HG03108 (cell line): ENCODE data around the gene PIGA.
A peak's percentile ranks its signal among the peaks of the same experiment; 100 is the strongest.

Experiments used
- ATAC-seq: cut with Tn5 transposase; IDR thresholded peaks from one replicate; pipeline ENCODE4 v1.9.1; 2021; ENCODE audit warnings: moderate library complexity; ENCODE audit not compliant: unreplicated experiment

The PIGA gene, protein sequence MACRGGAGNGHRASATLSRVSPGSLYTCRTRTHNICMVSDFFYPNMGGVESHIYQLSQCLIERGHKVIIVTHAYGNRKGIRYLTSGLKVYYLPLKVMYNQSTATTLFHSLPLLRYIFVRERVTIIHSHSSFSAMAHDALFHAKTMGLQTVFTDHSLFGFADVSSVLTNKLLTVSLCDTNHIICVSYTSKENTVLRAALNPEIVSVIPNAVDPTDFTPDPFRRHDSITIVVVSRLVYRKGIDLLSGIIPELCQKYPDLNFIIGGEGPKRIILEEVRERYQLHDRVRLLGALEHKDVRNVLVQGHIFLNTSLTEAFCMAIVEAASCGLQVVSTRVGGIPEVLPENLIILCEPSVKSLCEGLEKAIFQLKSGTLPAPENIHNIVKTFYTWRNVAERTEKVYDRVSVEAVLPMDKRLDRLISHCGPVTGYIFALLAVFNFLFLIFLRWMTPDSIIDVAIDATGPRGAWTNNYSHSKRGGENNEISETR

DNA sequence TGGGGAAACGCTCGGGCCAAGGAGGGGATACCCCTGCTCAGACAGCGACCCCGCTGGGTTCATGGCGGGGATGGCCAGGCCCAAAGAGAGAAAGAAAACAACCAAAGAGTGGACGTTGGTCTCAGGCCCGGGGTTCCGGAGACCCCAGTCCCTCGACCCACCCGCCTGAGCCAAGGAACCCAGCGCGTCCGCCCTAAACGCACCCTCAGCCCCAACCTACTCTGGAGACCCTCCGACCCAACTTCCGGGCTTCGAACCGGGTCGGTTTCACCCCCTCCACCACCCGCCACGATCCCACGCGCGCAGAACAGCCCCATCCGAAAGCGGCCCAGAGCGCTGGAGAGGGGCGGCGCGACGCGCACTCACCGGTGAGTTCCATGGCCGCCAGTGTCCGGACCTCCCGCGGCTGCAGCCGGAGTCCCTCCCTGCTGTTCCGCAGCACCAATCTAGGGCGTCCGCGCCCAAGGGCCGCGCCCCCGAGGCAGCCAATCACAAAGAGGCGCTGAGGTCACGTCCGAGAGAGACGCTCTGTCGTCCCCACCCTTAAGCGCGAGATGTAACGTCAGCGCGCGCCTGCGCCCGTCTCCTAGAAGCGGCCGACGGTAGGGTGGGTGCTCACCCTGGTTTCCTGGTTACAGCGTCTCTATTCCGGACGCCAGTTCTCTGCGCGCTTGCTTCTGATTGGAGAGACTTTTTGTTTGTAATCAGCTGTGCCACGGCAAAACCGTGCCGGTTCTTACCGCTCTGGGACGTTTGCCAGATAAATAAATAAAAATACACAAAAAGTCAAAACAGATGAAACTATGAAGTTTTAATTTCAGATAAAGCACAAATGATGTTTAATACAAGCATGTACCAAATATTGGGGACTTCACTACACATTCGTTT, at the start of gene PIGA:
Gene PIGA, minus strand, starts transcription at position 389 of the 888 bp plus-strand sequence. CDS start 3,593 bp downstream, outside the sequence.
- peak; percentile 99 for ATAC-seq

- ATAC-seq, result no peak
Observed at GRCh38 chrX:15384304-15384703, 49.0 kb upstream of the PIGA start, which contains the start of gene VEGFD. VEGFD (minus strand) TSS chrX:15384413; CDS start chrX:15383946, 467 bp downstream.

DNA sequence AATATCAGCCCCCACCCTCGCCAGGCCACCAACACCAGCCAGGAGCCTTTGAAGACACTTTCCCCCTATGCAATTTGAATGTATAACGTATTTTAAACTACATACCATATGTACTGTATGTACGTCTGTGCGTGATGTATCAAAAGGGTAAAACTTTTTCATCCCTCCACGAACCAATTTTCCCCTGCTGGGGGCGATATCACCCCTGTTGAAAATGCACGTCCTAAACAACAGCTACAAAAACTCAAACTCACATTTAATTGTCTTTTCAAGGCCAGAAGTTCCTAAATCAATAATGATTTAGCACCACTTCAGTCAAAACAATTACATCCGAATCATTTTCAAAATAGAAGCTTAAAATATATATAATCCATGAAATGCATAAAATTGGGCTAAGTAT, 47.5 kb upstream of the PIGA start:
- ATAC-seq, result no peak

GRCh38 chrX:15376956-15377355, 41.6 kb upstream of the PIGA start:
- ATAC-seq, result no peak

GRCh38 chrX:15373976-15374375, 38.7 kb upstream of the PIGA start:
- no peak for ATAC-seq

GRCh38 chrX:15366506-15367352, 31.4 kb upstream of the PIGA start:
- ATAC-seq, result no peak

GRCh38 chrX:15359701-15360100, 24.4 kb upstream of the PIGA start:
- ATAC-seq, result no peak

DNA sequence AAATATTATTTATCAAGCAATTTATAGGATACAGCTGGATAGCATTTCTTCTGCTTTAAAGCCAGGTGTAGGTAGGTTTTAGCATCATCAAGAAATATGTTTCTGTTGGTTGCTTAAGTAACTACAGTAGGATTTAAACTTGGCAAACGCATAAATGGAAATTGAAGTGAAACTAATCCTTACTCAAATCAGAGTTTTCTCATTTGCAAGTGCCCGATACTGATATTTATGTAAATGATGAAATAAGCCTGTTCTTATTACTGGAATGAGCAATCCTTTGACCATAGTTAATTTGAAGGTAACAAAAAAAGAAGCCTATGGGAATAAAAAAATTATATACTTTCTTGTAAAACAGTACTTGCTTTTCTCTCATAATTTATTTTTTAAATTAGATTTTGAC, 23.2 kb upstream of the PIGA start:
- ATAC-seq, result no peak

DNA sequence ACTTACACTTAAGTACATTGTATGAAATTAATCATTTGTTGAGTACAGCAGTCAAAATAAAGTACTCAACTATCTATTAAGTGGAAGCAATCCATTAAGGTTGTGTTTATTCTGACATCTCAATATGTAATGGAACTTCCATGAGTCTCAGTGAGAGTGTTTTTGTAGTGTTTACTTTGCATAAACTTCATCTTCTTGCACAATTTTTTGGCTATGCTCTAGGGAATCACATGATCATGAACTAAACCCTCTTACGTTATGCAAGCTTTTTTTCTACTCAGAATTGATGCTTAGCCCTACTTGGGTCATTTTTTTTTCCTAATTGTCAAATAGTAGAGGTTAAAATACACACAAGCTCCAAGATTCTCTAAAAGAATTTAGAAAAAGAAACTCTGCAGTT, 21.1 kb upstream of the PIGA start:
- no peak for ATAC-seq

GRCh38 chrX:15350329-15350996, 15.1 kb upstream of the PIGA start:
- no peak for ATAC-seq

DNA sequence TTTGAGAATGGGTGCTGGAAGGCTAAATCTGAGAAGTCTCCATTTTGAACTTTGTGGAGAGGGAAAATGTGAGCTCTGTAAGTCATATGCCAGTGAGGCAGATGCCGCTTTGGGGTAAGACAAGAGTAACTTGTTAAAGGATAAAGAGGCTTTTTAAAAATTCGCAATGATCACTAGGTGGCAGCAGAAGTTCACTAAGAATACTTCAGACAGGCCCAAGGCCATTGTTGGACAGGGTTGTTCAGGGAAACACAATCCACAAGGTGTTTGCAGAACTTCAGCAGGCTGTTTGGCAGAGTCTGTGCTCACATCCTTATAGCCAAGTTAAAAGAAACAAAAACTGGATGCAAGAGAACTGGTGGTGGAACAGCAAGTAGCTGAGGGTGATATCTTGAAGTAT, 13.7 kb upstream of the PIGA start:
- no peak for ATAC-seq

- ATAC-seq, result no peak
Observed at GRCh38 chrX:15345976-15346375, 10.7 kb upstream of the PIGA start.

DNA sequence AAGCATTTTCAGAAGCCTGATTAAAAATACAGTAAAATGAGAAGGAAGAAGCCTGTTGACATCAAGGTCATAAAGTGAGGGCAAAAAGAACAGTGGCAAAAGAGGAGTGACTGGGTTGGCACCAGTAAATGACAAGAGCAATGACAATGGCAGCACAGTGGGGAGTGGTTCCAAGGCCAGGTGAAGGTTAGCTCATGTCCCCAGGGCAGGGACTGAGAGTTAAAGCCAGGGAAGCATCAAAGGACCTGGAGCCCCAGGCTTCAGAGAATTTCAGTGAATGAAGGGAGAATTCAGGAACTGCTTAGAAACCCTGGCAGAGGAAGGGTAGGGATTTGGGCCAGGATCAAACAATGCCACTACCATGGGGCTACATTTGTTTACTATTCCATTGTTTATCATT, 8.8 kb upstream of the PIGA start:
- ATAC-seq, result no peak

- no peak for ATAC-seq
Observed at GRCh38 chrX:15343075-15343476, 7.8 kb upstream of the PIGA start.

DNA sequence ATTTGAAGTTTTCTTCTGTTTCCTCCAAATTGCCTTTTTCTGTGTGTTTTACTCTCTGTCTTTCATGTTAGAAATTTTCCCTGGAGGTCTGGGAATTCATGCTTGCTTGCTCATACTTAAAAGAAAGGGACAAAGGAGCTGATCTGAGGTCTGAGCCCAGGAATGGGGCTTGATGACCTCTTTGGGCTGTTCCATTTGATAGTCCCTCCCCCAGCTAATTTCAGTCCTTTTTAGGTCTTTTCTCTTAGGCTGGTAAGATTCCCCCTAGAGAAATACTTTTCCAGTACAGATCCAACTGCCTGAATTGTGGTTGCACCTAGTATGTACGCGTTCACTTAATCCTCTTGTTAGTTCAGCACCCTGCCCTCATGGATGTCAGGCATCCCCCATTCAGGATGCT, 5.5 kb upstream of the PIGA start:
- ATAC-seq, result no peak

DNA sequence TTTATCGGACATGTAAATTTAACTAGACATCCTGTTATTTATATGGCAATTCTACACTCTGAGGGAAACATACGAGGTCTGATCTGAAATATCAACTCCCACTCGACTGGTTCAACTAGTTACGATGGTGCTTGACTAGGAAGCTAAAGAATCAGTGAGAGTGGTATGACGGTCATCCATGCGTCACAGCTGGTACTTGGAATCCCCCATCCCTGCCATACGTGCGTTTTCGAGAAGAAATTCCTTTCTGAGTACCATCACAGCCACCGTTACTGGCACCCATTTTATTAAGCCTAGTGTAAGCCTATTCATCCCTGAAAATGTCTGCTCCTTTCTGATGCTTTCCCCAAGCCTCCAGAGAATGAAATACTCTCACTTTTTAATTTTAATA, 695 bp upstream of the PIGA start:
- no peak for ATAC-seq

GRCh38 chrX:15334561-15334960, 762 bp downstream of the PIGA start:
- no peak for ATAC-seq

- no peak for ATAC-seq
Observed at GRCh38 chrX:15328821-15329220, 6.5 kb downstream of the PIGA start.

DNA sequence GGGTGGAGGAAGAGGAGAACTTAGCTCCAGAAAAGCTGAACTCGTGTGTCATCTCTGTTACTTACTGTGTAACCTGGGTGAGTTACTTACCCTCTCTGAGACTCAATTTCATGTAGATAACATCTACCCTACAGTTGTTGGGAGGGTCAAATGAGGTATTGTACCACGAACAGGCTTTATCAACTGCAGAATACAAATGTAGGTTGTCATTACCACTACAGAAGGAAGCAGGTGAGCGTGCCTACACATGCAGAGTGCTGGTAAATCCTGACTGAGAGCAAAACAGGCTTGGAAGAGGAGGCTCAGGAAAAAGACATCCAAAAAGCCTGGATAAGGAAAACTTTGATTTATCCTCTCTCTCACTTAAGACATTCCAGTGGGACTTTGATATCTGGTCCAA, 7.2 kb downstream of the PIGA start:
- no peak for ATAC-seq

- no peak for ATAC-seq
Observed at GRCh38 chrX:15322472-15322871, 12.9 kb downstream of the PIGA start.
